GM12891 (cell line): ENCODE results near the gene FASTKD3.

Experiments used
- POLR2A ChIP-seq: IDR thresholded peaks from 2 replicates; pipeline ENCODE4 v1.6.1; 2011; ENCODE audit warnings: low read depth, low read length, control low read depth
- POLR2AphosphoS5 ChIP-seq: IDR thresholded peaks from 2 replicates; pipeline ENCODE4 v1.6.1; 2011; ENCODE audit warnings: low read depth, low read length, control low read depth
- POU2F2 ChIP-seq: IDR thresholded peaks from 2 replicates; pipeline ENCODE4 v1.6.1; 2011; ENCODE audit warnings: low read depth, mild to moderate bottlenecking, control low read depth, low read length, moderate library complexity
- SPI1 ChIP-seq: IDR thresholded peaks from 2 replicates; pipeline ENCODE4 v1.6.1; 2011; ENCODE audit warnings: low read depth, low read length, control low read depth
- TAF1 ChIP-seq: IDR thresholded peaks from 2 replicates; pipeline ENCODE4 v1.6.1; 2011; ENCODE audit warnings: low read depth, low read length, control low read depth

DNA sequence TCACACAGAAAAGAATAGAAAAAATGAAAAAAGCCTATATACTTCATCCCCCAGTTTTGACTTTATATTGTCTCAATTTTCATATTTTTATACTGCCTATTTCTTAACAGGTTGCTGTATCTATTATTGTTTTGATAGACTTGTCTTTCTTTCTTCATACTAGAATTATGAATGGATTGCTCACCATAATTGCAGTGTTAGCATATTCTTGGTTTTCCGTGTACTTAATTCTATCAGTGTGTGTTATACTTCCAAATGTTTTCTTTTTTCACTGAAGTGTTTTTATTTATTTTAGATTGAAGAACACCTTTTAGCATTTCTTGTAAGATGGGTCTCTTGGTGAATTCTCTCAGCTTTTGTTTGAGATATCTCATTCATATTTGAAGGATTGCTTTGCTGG is 38.8 kb upstream of the FASTKD3 start:
- TF ChIP-seq POLR2A (no peak), POLR2AphosphoS5 (no peak), TAF1 (no peak), POU2F2 (no peak), SPI1 (no peak)
